ENCODE measurements around the gene IL34.

The IL34 gene

GRCh38 chr16:70644763-70645597 is 1.4 kb upstream of the IL34 start:
- Mint-ChIP-seq H3K27me3 (peaks cover 20% of the 10 kb centered on the region), H3K27ac (no peak overlapping the region), H3K36me3 (no peaks in the 10 kb centered on the region), H3K4me1 (no peaks in the 10 kb centered on the region), H3K9me3 (no peaks in the 10 kb centered on the region), H3K4me3 (no peak overlapping the region)
- no peak for DNase-seq
- CTCF ChIA-PET, result no interaction called here

GRCh38 chr16:70647441-70648359 is 1.3 kb downstream of the IL34 start:
- H3K27ac Mint-ChIP-seq, result no peak overlapping the region
- no peak for DNase-seq
- no peaks in the 10 kb centered on the region for H3K4me1 Mint-ChIP-seq
- no peak overlapping the region for H3K4me3 Mint-ChIP-seq
- CTCF ChIA-PET, result no interaction called here
- H3K9me3 Mint-ChIP-seq, result no peaks in the 10 kb centered on the region
- H3K36me3 Mint-ChIP-seq, result no peaks in the 10 kb centered on the region
- H3K27me3 Mint-ChIP-seq, result peaks cover 26% of the 10 kb centered on the region

GRCh38 chr16:70648606-70649005 is 2.2 kb downstream of the IL34 start:
- CTCF ChIA-PET, result no interaction called here
- Mint-ChIP-seq H3K27me3 (peaks cover 26% of the 10 kb centered on the region), H3K4me3 (no peak overlapping the region), H3K36me3 (no peaks in the 10 kb centered on the region), H3K27ac (no peak overlapping the region), H3K4me1 (peaks cover under 1% of the 10 kb centered on the region), H3K9me3 (no peaks in the 10 kb centered on the region)
- DNase-seq, result no peak

GRCh38 chr16:70649300-70649699 is 2.9 kb downstream of the IL34 start:
- H3K9me3 Mint-ChIP-seq, result no peaks in the 10 kb centered on the region
- H3K36me3 Mint-ChIP-seq, result no peaks in the 10 kb centered on the region
- no peak for DNase-seq
- peaks cover 5% of the 10 kb centered on the region for H3K4me1 Mint-ChIP-seq
- H3K27me3 Mint-ChIP-seq, result peaks cover 26% of the 10 kb centered on the region
- no peak overlapping the region for H3K27ac Mint-ChIP-seq
- H3K4me3 Mint-ChIP-seq, result no peak overlapping the region
- CTCF ChIA-PET, result no interaction called here

- Mint-ChIP-seq H3K4me1 (peaks cover 5% of the 10 kb centered on the region), H3K4me3 (no peak overlapping the region), H3K27ac (no peak overlapping the region), H3K9me3 (no peaks in the 10 kb centered on the region), H3K36me3 (no peaks in the 10 kb centered on the region), H3K27me3 (peaks cover 20% of the 10 kb centered on the region)
- CTCF ChIA-PET, result no interaction called here
- DNase-seq, result no peak
Measured at GRCh38 chr16:70650216-70650615, 3.9 kb downstream of the IL34 start.

GRCh38 chr16:70651524-70651923 is 5.2 kb downstream of the IL34 start:
- no peak for DNase-seq
- CTCF ChIA-PET, result interaction anchor here (1.2 to 3.2 kb wide), 2 partner anchors 13 to 282 kb away, joined by 3 to 17 read pairs; no protein-coding TSS in a partner anchor
- peaks cover 25% of the 10 kb centered on the region for H3K27me3 Mint-ChIP-seq
- no peak overlapping the region for H3K4me3 Mint-ChIP-seq
- H3K36me3 Mint-ChIP-seq, result no peaks in the 10 kb centered on the region
- peaks cover 5% of the 10 kb centered on the region for H3K4me1 Mint-ChIP-seq
- no peaks in the 10 kb centered on the region for H3K9me3 Mint-ChIP-seq
- no peak overlapping the region for H3K27ac Mint-ChIP-seq

GRCh38 chr16:70652322-70652721 is 6.0 kb downstream of the IL34 start:
- CTCF ChIA-PET, result interaction anchor here (1.1 to 4.1 kb wide), 7 partner anchors 14 to 856 kb away, joined by 3 to 53 read pairs (median 6); no protein-coding TSS in a partner anchor
- no peaks in the 10 kb centered on the region for H3K9me3 Mint-ChIP-seq
- peaks cover 5% of the 10 kb centered on the region for H3K4me1 Mint-ChIP-seq
- H3K36me3 Mint-ChIP-seq, result no peaks in the 10 kb centered on the region
- H3K27me3 Mint-ChIP-seq, result peaks cover 30% of the 10 kb centered on the region
- H3K4me3 Mint-ChIP-seq, result no peak overlapping the region
- no peak overlapping the region for H3K27ac Mint-ChIP-seq
- DNase-seq, result no peak

- CTCF ChIA-PET, result interaction anchor here (0.8 to 4.1 kb wide), 23 partner anchors 9 to 857 kb away, joined by 3 to 53 read pairs (median 3); no protein-coding TSS in a partner anchor
- H3K4me3 Mint-ChIP-seq, result no peak overlapping the region
- no peaks in the 10 kb centered on the region for H3K36me3 Mint-ChIP-seq
- DNase-seq, result no peak
- no peaks in the 10 kb centered on the region for H3K9me3 Mint-ChIP-seq
- H3K27me3 Mint-ChIP-seq, result peaks cover 26% of the 10 kb centered on the region
- no peak overlapping the region for H3K27ac Mint-ChIP-seq
- H3K4me1 Mint-ChIP-seq, result peaks cover 5% of the 10 kb centered on the region
Measured at GRCh38 chr16:70653406-70653805, 7.0 kb downstream of the IL34 start.

GRCh38 chr16:70653809-70654771 is 7.7 kb downstream of the IL34 start:
- Mint-ChIP-seq H3K4me1 (peaks cover 5% of the 10 kb centered on the region), H3K27me3 (peaks cover 21% of the 10 kb centered on the region), H3K27ac (no peak overlapping the region), H3K4me3 (peak overlapping the region; percentile 6), H3K9me3 (no peaks in the 10 kb centered on the region), H3K36me3 (no peaks in the 10 kb centered on the region)
- CTCF ChIA-PET, result interaction anchor here (0.6 to 4.1 kb wide), 25 partner anchors 9 to 381 kb away, joined by 3 to 53 read pairs (median 3); no protein-coding TSS in a partner anchor
- peak; percentile 89 for DNase-seq

- DNase-seq, result no peak
- CTCF ChIA-PET, result interaction anchor here (4.1 kb wide), 1 partner anchor 114 kb away, joined by 53 read pairs; no protein-coding TSS in a partner anchor
- H3K4me1 Mint-ChIP-seq, result peaks cover 9% of the 10 kb centered on the region
- H3K27ac Mint-ChIP-seq, result no peak overlapping the region
- no peaks in the 10 kb centered on the region for H3K9me3 Mint-ChIP-seq
- peaks cover 14% of the 10 kb centered on the region for H3K27me3 Mint-ChIP-seq
- no peaks in the 10 kb centered on the region for H3K36me3 Mint-ChIP-seq
- H3K4me3 Mint-ChIP-seq, result no peak overlapping the region
Measured at GRCh38 chr16:70656065-70656711, 9.8 kb downstream of the IL34 start.

GRCh38 chr16:70656712-70657263 is 10.4 kb downstream of the IL34 start:
- CTCF ChIA-PET, result interaction anchor here (0.7 kb wide), 1 partner anchor 272 kb away, joined by 3 read pairs; no protein-coding TSS in a partner anchor
- peaks cover 14% of the 10 kb centered on the region for H3K27me3 Mint-ChIP-seq
- H3K4me1 Mint-ChIP-seq, result peaks cover 9% of the 10 kb centered on the region
- H3K4me3 Mint-ChIP-seq, result no peak overlapping the region
- no peak overlapping the region for H3K27ac Mint-ChIP-seq
- no peaks in the 10 kb centered on the region for H3K36me3 Mint-ChIP-seq
- H3K9me3 Mint-ChIP-seq, result no peaks in the 10 kb centered on the region
- no peak for DNase-seq

GRCh38 chr16:70657956-70658355 is 11.6 kb downstream of the IL34 start:
- Mint-ChIP-seq H3K36me3 (no peaks in the 10 kb centered on the region), H3K27ac (no peak overlapping the region), H3K4me3 (no peak overlapping the region), H3K9me3 (no peaks in the 10 kb centered on the region), H3K27me3 (peaks cover 14% of the 10 kb centered on the region), H3K4me1 (peaks cover 9% of the 10 kb centered on the region)
- DNase-seq, result no peak
- CTCF ChIA-PET, result no interaction called here

GRCh38 chr16:70658921-70659320 is 12.6 kb downstream of the IL34 start:
- peaks cover under 1% of the 10 kb centered on the region for H3K36me3 Mint-ChIP-seq
- DNase-seq, result no peak
- no peak overlapping the region for H3K27ac Mint-ChIP-seq
- no peak overlapping the region for H3K4me3 Mint-ChIP-seq
- H3K27me3 Mint-ChIP-seq, result peaks cover 11% of the 10 kb centered on the region
- CTCF ChIA-PET, result no interaction called here
- no peaks in the 10 kb centered on the region for H3K9me3 Mint-ChIP-seq
- peaks cover 5% of the 10 kb centered on the region for H3K4me1 Mint-ChIP-seq
